ENCODE measurements around the gene ASCC1. TPM values are rescaled to one million over a fixed set of nuclear protein-coding genes. Genes with fewer than 3 reads are reported as not detected.

ASCC1 gene
- total RNA-seq, 2 experiments from 2014 or later: 16.5 to 19.0 TPM

GRCh38 chr10:72114706-72115450 lies 101.2 kb downstream of the ASCC1 start:
- peaks cover 47% of the 10 kb centered on the region for H3K36me3 Mint-ChIP-seq (ENCODE audit: low read depth)
- Histone ChIP-seq H3K4me1 (ENCODE audit: insufficient read depth, low read length) (peaks cover 17% of the 10 kb centered on the region), H3K36me3 (ENCODE audit: insufficient read depth, low read length) (no peaks in the 10 kb centered on the region), H3K9me3 (ENCODE audit: control insufficient read depth in 1 of 2, insufficient read depth in 1 of 2, low read length in 2 of 2) (no peaks in the 10 kb centered on the region), H3K4me3 (ENCODE audit: low read length) (no peak overlapping the region), H3K27me3 (ENCODE audit: control insufficient read depth in 1 of 2, insufficient read depth in 2 of 2, low read length in 2 of 2) (no peaks in the 10 kb centered on the region), H3K27ac (ENCODE audit: low read depth in 1 of 2, low read length in 2 of 2) (no peak overlapping the region)
- peaks cover 56% of the 10 kb centered on the region for H3K4me1 Mint-ChIP-seq (ENCODE audit: low read depth)
- H3K4me3 Mint-ChIP-seq: no peak overlapping the region
- peaks cover 3% of the 10 kb centered on the region for H3K9me3 Mint-ChIP-seq
- no peaks in the 10 kb centered on the region for H3K27me3 Mint-ChIP-seq
- DNase-seq (no peak), ATAC-seq (ENCODE audit: poor library complexity) (no peak)
- POLR2A ChIA-PET: interaction anchor here (1.0 to 2.5 kb wide), 4 partner anchors 11 to 30 kb away, joined by 3 to 7 read pairs (median 4); no protein-coding TSS in a partner anchor
- H3K27ac Mint-ChIP-seq: no peak overlapping the region
- intact Hi-C loops (cut with DNase I, micrococcal nuclease): no loop called here
- CTCF ChIA-PET: interaction anchor here (0.9 kb wide), 1 partner anchor 21 kb away, joined by 3 read pairs; no protein-coding TSS in a partner anchor
- TF ChIP-seq CTCF (IDR thresholded peaks at IDR 0.05): no peak

- Mint-ChIP-seq H3K4me1 (ENCODE audit: low read depth) (peaks cover 83% of the 10 kb centered on the region), H3K27ac (peak overlapping the region; percentile 94), H3K9me3 (no peaks in the 10 kb centered on the region), H3K27me3 (no peaks in the 10 kb centered on the region), H3K36me3 (ENCODE audit: low read depth) (peaks cover 19% of the 10 kb centered on the region), H3K4me3 (no peak overlapping the region)
- H3K4me1 ChIP-seq (ENCODE audit: insufficient read depth, low read length): peaks cover 46% of the 10 kb centered on the region
- H3K9me3 ChIP-seq (ENCODE audit: control insufficient read depth in 1 of 2, insufficient read depth in 1 of 2, low read length in 2 of 2): no peaks in the 10 kb centered on the region
- no peak overlapping the region for H3K4me3 ChIP-seq (ENCODE audit: low read length)
- DNase-seq (no peak), ATAC-seq (ENCODE audit: poor library complexity) (no peak)
- no peak for TF ChIP-seq CTCF (IDR thresholded peaks at IDR 0.05)
- no peaks in the 10 kb centered on the region for H3K36me3 ChIP-seq (ENCODE audit: insufficient read depth, low read length)
- H3K27ac ChIP-seq (ENCODE audit: low read depth in 1 of 2, low read length in 2 of 2): no peak overlapping the region
- ChIA-PET CTCF (no interaction called here), POLR2A (interaction anchor here (0.6 kb wide), 1 partner anchor 17 kb away, joined by 3 read pairs; no protein-coding TSS in a partner anchor)
- intact Hi-C loops (cut with DNase I, micrococcal nuclease): no loop called here
- H3K27me3 ChIP-seq (ENCODE audit: control insufficient read depth in 1 of 2, insufficient read depth in 2 of 2, low read length in 2 of 2): no peaks in the 10 kb centered on the region
Observed at GRCh38 chr10:72110673-72111401, 105.2 kb downstream of the ASCC1 start.

GRCh38 chr10:72109636-72110157 lies 106.4 kb downstream of the ASCC1 start:
- ATAC-seq (ENCODE audit: poor library complexity) (peak; percentile 49), DNase-seq (peak in 4 of 14 experiments; percentile 27 to 66 (median 52))
- Mint-ChIP-seq H3K36me3 (ENCODE audit: low read depth) (peaks cover 11% of the 10 kb centered on the region), H3K4me1 (ENCODE audit: low read depth) (peaks cover 85% of the 10 kb centered on the region), H3K27ac (peak overlapping the region; percentile 94), H3K4me3 (peak overlapping the region; percentile 71), H3K9me3 (no peaks in the 10 kb centered on the region), H3K27me3 (no peaks in the 10 kb centered on the region)
- H3K27ac ChIP-seq (ENCODE audit: low read depth in 1 of 2, low read length in 2 of 2): peak overlapping the region; percentile 69 to 75
- H3K4me3 ChIP-seq (ENCODE audit: low read length): peak overlapping the region; percentile 23
- CTCF ChIA-PET: no interaction called here
- no peaks in the 10 kb centered on the region for H3K9me3 ChIP-seq (ENCODE audit: control insufficient read depth in 1 of 2, insufficient read depth in 1 of 2, low read length in 2 of 2)
- POLR2A ChIA-PET: interaction anchor here (2.1 to 4.0 kb wide), 3 partner anchors 13 to 31 kb away, joined by 7 to 117 read pairs (median 11); partner anchors contain the start of gene SPOCK2
- H3K4me1 ChIP-seq (ENCODE audit: insufficient read depth, low read length): peaks cover 54% of the 10 kb centered on the region
- H3K27me3 ChIP-seq (ENCODE audit: control insufficient read depth in 1 of 2, insufficient read depth in 2 of 2, low read length in 2 of 2): no peaks in the 10 kb centered on the region
- intact Hi-C loops (cut with DNase I, micrococcal nuclease): loop anchor here in 1 of 2 experiments (10.0 kb wide), 1 partner anchor 585 kb away; the partner anchor contains the start of gene MCU
- no peak for TF ChIP-seq CTCF (IDR thresholded peaks at IDR 0.05)
- no peaks in the 10 kb centered on the region for H3K36me3 ChIP-seq (ENCODE audit: insufficient read depth, low read length)
